K562 (cell line): ENCODE data around the gene CDC42BPB. TPM values are rescaled to one million over a fixed set of nuclear protein-coding genes. Genes with fewer than 3 reads are reported as not detected.

Experiments
- ATAC-seq: fragments of 200-7000 bp; cut with Tn5 transposase; 3 replicates; pipeline ENCODE4 v1.9.1; 2020; ENCODE audit warnings: moderate library complexity
- BruUV-seq: library from RNA; stranded (reverse); fragments of 400-500 nt; replicated peaks from 2 replicates; lab custom pipeline; 2021; lab: Mats Ljungman, UMichigan
- CTCF ChIA-PET: fragments of 300-600 bp; formaldehyde crosslinking; extraction: SDS; loops from one replicate; lab custom pipeline; 2021; ENCODE audit warnings: low intra/inter-chr PET ratio; lab: Yijun Ruan, JAX
- POLR2A ChIA-PET: fragments of 300-600, 350-650 bp; sonication (Branson Sonifier 250); formaldehyde crosslinking; extraction: SDS; loops from one replicate; lab custom pipeline; 2021; ENCODE audit warnings: antibody characterized with exemption, inconsistent platforms; lab: Yijun Ruan, JAX
- DNase-seq, 4 experiments: peaks; one replicate each; pipeline versions ENCODE4 v3.0.0 to v3.0.0-alpha.2; 2011 to 2018; ENCODE audit warnings: low spot score in 3 of 4, mixed read lengths in 3 of 4; ENCODE audit errors: extremely low read depth in 1 of 4
- FAIRE-seq: peaks from 2 replicates; lab custom pipeline; 2011; peaks lifted over from hg19 to GRCh38; lab: Jason Lieb, UNC
- H2AFZ ChIP-seq: 2 replicates; pipeline ENCODE4 v1.6.0; 2011; ENCODE audit warnings: low read depth, low read length, control low read depth, inconsistent platforms
- H3K27ac ChIP-seq: fragments of 200-600 bp; 3 replicates; pipeline ENCODE4 v1.8.0; 2011; ENCODE audit warnings: low read depth, mild to moderate bottlenecking, control low read depth, inconsistent platforms, low read length, moderate library complexity, mixed read lengths; ENCODE audit errors: extremely low read depth
- H3K27me3 ChIP-seq, 2 experiments: fragments of 300-600 bp in 1 of 2; 2 replicates in 1 of 2; 3 replicates in 1 of 2; pipeline versions ENCODE4 v1.6.0 to v1.8.0; 2011; ENCODE audit warnings: inconsistent platforms in 2 of 2, low read length in 2 of 2, mild to moderate bottlenecking in 1 of 2, mixed read lengths in 1 of 2, moderate library complexity in 1 of 2; ENCODE audit not compliant: control insufficient read depth in 2 of 2, insufficient read depth in 2 of 2
- H3K36me3 ChIP-seq: fragments of 300-600 bp; 3 replicates; pipeline ENCODE4 v1.8.0; 2011; ENCODE audit warnings: mild to moderate bottlenecking, low read length, inconsistent platforms; ENCODE audit not compliant: control insufficient read depth, insufficient read depth
- H3K4me1 ChIP-seq, 2 experiments: fragments of 200-600 bp in 1 of 2; replicated peaks in 1 of 2; 2 replicates in 1 of 2; 3 replicates in 1 of 2; pipeline versions ENCODE4 v1.5.1 to v1.8.0; 2011; ENCODE audit warnings: inconsistent platforms in 2 of 2, low read length in 2 of 2, mild to moderate bottlenecking in 1 of 2, mixed read lengths in 1 of 2, moderate library complexity in 1 of 2; ENCODE audit not compliant: control insufficient read depth in 2 of 2, insufficient read depth in 2 of 2
- H3K4me2 ChIP-seq: 2 replicates; pipeline ENCODE4 v1.6.1; 2011; ENCODE audit warnings: low read length, control low read depth, inconsistent platforms, mixed read lengths; ENCODE audit not compliant: insufficient read depth
- H3K4me3 ChIP-seq: fragments of 200-600 bp; sonication (generic), shearing (Covaris generic); 2 replicates; pipeline ENCODE4 v1.5.1; 2016; ENCODE audit warnings: control low read depth, inconsistent platforms
- H3K79me2 ChIP-seq: fragments of 200-600 bp; 3 replicates; pipeline ENCODE4 v1.8.0; 2011; ENCODE audit warnings: low read length, inconsistent platforms; ENCODE audit not compliant: control insufficient read depth, insufficient read depth
- H3K9ac ChIP-seq, 2 experiments: 2 replicates each; pipeline versions ENCODE4 v1.6.0 to v1.6.1; 2011; ENCODE audit warnings: low read depth in 2 of 2, low read length in 2 of 2, control low read depth in 1 of 2, inconsistent platforms in 1 of 2, mild to moderate bottlenecking in 1 of 2, mixed read lengths in 1 of 2; ENCODE audit not compliant: insufficient read depth in 1 of 2
- H3K9me1 ChIP-seq: one replicate; pipeline ENCODE4 v1.6.0; 2011; ENCODE audit warnings: inconsistent platforms, mild to moderate bottlenecking, low read length, moderate library complexity; ENCODE audit not compliant: control insufficient read depth, insufficient read depth
- H3K9me3 ChIP-seq: replicated peaks from 2 replicates; pipeline ENCODE4 v1.5.1; 2011; ENCODE audit warnings: low read depth, low read length, inconsistent platforms; ENCODE audit not compliant: control insufficient read depth, insufficient read depth
- H4K20me1 ChIP-seq: replicated peaks from 2 replicates; pipeline ENCODE4 v1.6.1; 2011; ENCODE audit warnings: low read length, inconsistent platforms, mixed read lengths; ENCODE audit not compliant: control insufficient read depth, insufficient read depth
- CTBP1 ChIP-seq: fragments of 450-650 bp; IDR thresholded peaks from 2 replicates; pipeline ENCODE4 v1.6.1; 2016; ENCODE audit warnings: borderline replicate concordance
- RBBP5 ChIP-seq: fragments of 200-600 bp; sonication (generic); IDR thresholded peaks from 2 replicates; pipeline ENCODE4 v1.6.1; 2012; ENCODE audit warnings: borderline replicate concordance, mild to moderate bottlenecking, low read length, control low read depth, inconsistent platforms; ENCODE audit not compliant: insufficient read depth, poor library complexity, severe bottlenecking
- SMC3 ChIP-seq: conservative IDR thresholded peaks from 2 replicates; pipeline ENCODE4 v1.6.1; 2011; ENCODE audit warnings: low read depth, low read length, improper control_type of control experiment; ENCODE audit not compliant: insufficient read depth
- WGBS: fragments of 100-300 bp; shearing (Covaris generic); methylation state at CpG from one replicate; pipeline ENCODE4 v1.1.6; 2016; ENCODE audit warnings: low coverage, mixed read lengths; ENCODE audit not compliant: insufficient coverage; ENCODE audit errors: missing lambda C conversion rate; 5-methylcytosine and 5-hydroxymethylcytosine counted together
- in situ Hi-C: fragments of 300-500 bp; cut with MboI; formaldehyde crosslinking; loops from 4 replicates; pipeline ENCODE4 v1.15.0; 2018; ENCODE audit warnings: inconsistent platforms, mixed read lengths
- intact Hi-C: fragments of 100-400 bp; cut with micrococcal nuclease; formaldehyde crosslinking; loops from 2 replicates; pipeline ENCODE4 v1.14.2; 2022
- polyA plus RNA-seq, 8 experiments: library from polyadenylated mRNA; depleted of rRNA in 4 of 8; stranded (reverse) in 5 of 8; unstranded in 3 of 8; fragments of >200 nt; fragmentation: Nextera tagmentation in 2 of 8; fragmentation: Illumina TruSeq in 1 of 8; extraction: Ambion mirVana in 2 of 8; extraction: Trizol in 1 of 8; gene quantifications; 2 replicates each; pipeline versions ENCODE4 v1.2.1 to v1.2.3, GENCODE V29; 2011 to 2014; ENCODE audit warnings: inconsistent platforms in 1 of 8, missing spikeins in 1 of 8
- total RNA-seq, 7 experiments: library from RNA; depleted of rRNA in 6 of 7; stranded (reverse); fragments of >200 nt in 6 of 7; fragmentation: Illumina TruSeq in 2 of 7; extraction: Trizol in 2 of 7; gene quantifications; 2 replicates each; pipeline versions ENCODE4 v1.2.1 to v1.2.3, GENCODE V29; 2011 to 2021; ENCODE audit warnings: low replicate concordance in 1 of 7
- TF ChIP-seq, protein P1 (sequence below): sonication (generic); formaldehyde crosslinking; IDR thresholded peaks from 2 replicates; pipeline ENCODE4 v1.8.1; 2023; ENCODE audit warnings: mild to moderate bottlenecking, missing genetic modification reagents

CDC42BPB gene
- total and polyA plus RNA-seq, 9 of the 15 experiments (the other 6 are each of a cell fraction or from before 2014, with no cell fraction given): 0.07 to 24.3 (median 12.6) TPM

DNA sequence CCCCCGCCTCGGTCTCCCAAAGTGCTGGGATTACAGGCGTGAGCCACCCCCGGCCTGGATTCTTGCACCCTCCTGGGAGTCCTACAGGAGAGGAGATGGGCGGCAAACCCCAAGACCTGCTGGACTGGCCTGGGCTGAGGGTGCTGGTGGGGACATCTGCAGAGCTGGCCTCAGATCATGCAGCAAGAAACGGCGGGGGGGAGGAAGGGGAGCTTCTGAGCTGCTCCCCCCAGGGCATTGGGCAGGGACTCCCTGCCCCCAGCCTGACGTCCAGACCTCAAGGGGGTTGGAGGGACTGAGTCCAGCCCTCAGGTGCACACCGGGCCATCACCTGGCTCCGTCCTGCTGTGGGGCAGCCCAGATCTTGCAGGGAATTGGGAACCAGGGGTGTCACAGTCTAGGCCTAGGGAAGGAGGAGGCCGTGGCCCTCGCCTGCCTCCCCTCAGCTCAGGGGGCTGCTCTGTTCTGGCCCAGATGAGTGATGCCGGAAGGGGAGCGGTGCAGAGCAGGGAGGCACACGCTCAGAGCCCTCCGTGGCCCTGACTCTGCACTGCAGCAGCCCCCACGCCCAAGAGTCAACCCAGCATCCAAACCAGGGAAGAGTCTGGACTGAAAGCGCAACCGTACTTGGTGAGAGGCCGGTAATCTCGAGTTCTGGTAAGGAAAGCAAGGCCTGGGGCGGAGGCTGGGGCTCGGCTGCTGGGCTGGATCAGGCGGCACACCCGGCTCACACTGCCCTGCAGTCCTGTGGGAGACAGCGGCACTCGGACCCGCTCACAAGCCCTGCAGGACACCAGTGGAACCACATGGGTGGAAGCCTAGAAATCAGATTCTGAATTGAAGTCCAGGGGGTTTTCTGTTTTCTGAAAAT is 143.8 kb downstream of the CDC42BPB start:
- Histone ChIP-seq H3K36me3 (no peaks in the 10 kb centered on the region), H3K4me1 (peaks cover 0 to 23% of the 10 kb centered on the region in 2 experiments; a peak in 1 of 5 replicates), H4K20me1 (no peaks in the 10 kb centered on the region; the same call in 1 of the 2 replicates), H3K9me3 (no peaks in the 10 kb centered on the region), H3K79me2 (no peaks in the 10 kb centered on the region)
- CTCF ChIA-PET: no interaction called here
- intact Hi-C loops: no loop called here
- BruUV-seq: no TSS peak
- TF ChIP-seq RBBP5 (no peak), SMC3 (no peak), CTBP1 (no peak)
- TF ChIP-seq, protein P1, sequence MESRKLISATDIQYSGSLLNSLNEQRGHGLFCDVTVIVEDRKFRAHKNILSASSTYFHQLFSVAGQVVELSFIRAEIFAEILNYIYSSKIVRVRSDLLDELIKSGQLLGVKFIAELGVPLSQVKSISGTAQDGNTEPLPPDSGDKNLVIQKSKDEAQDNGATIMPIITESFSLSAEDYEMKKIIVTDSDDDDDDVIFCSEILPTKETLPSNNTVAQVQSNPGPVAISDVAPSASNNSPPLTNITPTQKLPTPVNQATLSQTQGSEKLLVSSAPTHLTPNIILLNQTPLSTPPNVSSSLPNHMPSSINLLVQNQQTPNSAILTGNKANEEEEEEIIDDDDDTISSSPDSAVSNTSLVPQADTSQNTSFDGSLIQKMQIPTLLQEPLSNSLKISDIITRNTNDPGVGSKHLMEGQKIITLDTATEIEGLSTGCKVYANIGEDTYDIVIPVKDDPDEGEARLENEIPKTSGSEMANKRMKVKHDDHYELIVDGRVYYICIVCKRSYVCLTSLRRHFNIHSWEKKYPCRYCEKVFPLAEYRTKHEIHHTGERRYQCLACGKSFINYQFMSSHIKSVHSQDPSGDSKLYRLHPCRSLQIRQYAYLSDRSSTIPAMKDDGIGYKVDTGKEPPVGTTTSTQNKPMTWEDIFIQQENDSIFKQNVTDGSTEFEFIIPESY: 0 out of 2 replicates have a peak, but pooled peaks have one; percentile 18
- TF ChIP-seq, all 486 proteins: peak for 1
- no peak overlapping the region for H3K4me2 ChIP-seq
- FAIRE-seq (no peak), ATAC-seq (no peak), DNase-seq (no peak)
- H3K9me1 ChIP-seq: no peaks in the 10 kb centered on the region
- no peak overlapping the region; a peak in 1 of 4 replicates for H3K9ac ChIP-seq
- H2AFZ ChIP-seq: no peak overlapping the region
- no peak overlapping the region for H3K4me3 ChIP-seq
- 75% methylated on average over 10 of the region's 28 CpGs for WGBS
- no peaks in the 10 kb centered on the region for H3K27me3 ChIP-seq
- no peak overlapping the region for H3K27ac ChIP-seq
- POLR2A ChIA-PET: no interaction called here
- in situ Hi-C loops: loop anchor here (10.0 to 25.0 kb wide), 2 partner anchors 401 to 479 kb away; partner anchors contain the start of gene ANKRD9
